ENCODE measurements around the gene AEBP1. TPM values are rescaled to one million over a fixed set of nuclear protein-coding genes. Genes with fewer than 3 reads are reported as not detected.
"Not testable (repeated sequence)": the region's sequence is repeated elsewhere in the genome, so short reads cannot be mapped to it uniquely, and the experiment has no call there.

Gene AEBP1
- total RNA-seq, 1 donor from 2014 or later, result 236 TPM

DNA sequence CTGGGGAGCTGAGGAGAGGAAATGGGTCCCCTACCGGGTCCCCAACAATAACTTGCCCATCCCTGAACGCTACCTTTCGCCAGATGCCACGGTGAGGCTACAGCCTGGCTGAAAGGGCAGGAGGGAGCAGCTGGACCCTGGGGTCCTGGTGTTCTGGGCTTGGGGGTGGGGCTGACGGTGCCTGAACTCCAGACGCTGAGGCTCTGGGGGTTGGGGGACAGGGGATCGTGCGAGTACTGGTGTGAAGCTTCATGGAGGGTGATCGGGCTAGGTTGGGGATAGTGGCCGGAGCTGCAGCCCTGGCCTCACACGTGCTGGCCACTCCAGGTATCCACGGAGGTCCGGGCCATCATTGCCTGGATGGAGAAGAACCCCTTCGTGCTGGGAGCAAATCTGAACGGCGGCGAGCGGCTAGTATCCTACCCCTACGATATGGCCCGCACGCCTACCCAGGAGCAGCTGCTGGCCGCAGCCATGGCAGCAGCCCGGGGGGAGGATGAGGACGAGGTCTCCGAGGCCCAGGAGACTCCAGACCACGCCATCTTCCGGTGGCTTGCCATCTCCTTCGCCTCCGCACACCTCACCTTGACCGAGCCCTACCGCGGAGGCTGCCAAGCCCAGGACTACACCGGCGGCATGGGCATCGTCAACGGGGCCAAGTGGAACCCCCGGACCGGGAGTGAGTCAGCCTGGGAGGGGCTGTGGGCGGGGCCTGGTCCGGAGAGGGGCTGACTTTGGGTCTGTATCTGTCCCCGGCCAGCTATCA is 8.3 kb downstream of the AEBP1 start:
- intact Hi-C loops (cut with DNase I), result no loop called here
- DNase-seq (ENCODE audit: low spot score) (no peak), ATAC-seq (no peak)

DNA sequence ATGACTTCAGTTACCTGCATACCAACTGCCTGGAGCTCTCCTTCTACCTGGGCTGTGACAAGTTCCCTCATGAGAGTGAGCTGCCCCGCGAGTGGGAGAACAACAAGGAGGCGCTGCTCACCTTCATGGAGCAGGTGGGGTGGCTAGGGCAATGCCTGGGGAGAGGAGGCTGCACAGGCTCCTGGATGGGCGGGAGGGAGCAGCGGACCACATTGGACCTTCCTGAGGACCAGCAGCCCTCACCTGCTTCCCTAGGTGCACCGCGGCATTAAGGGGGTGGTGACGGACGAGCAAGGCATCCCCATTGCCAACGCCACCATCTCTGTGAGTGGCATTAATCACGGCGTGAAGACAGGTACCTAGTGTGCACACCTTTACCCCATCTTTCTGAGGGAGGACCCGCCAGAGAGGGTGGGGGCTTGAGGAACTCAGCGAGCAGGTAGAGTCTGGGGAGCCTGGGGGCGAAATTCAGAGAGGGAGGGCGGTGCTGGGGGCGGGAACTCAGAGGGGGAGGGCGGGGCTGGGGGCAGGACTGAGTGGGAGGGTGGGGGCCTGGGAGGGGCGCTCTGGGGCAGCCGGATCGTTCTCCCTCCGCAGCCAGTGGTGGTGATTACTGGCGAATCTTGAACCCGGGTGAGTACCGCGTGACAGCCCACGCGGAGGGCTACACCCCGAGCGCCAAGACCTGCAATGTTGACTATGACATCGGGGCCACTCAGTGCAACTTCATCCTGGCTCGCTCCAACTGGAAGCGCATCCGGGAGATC is 9.0 kb downstream of the AEBP1 start:
- intact Hi-C loops (cut with DNase I), result no loop called here
- ATAC-seq (peak; percentile 2), DNase-seq (ENCODE audit: low spot score) (no peak)

DNA sequence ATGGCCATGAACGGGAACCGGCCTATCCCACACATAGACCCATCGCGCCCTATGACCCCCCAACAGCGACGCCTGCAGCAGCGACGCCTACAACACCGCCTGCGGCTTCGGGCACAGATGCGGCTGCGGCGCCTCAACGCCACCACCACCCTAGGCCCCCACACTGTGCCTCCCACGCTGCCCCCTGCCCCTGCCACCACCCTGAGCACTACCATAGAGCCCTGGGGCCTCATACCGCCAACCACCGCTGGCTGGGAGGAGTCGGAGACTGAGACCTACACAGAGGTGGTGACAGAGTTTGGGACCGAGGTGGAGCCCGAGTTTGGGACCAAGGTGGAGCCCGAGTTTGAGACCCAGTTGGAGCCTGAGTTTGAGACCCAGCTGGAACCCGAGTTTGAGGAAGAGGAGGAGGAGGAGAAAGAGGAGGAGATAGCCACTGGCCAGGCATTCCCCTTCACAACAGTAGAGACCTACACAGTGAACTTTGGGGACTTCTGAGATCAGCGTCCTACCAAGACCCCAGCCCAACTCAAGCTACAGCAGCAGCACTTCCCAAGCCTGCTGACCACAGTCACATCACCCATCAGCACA is 9.7 kb downstream of the AEBP1 start:
- ATAC-seq, result no peak
- no peak for DNase-seq (ENCODE audit: low spot score)
- intact Hi-C loops (cut with DNase I), result no loop called here

DNA sequence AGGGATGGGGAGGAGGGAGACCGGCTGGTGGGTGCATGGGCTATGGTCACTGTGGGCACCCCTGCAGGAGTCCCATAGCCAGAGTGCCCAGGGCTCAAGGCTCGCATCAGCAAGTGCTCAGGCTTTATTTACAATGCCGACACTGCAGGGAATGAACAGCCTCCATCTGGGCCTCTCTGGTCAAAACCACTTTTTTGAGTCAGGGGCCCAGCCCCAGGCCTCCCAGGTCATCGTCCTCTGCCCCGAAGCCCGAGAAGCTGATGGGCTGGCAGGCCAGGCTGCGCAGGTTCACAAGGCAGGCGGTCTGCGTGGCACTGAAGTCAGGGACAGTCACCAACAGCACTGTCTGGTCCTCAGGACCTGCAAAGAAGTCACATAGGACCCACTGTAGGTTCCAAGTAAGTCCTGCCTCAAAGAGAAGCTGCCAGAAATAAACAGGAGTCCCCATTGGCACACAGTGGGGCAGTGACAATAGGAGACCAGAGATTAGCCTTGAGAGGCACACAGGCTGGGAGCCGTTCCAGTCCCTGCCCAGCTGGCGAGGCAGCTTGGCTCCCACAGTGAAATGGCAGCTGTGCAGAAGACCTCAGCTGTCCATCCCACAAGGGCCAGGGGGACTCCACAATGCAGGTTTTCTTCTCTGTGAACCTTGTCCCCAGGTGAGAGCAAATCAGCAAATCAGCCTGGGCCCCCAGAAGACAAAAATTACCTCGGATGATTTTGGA is 10.6 kb downstream of the AEBP1 start:
- intact Hi-C loops (cut with DNase I), result no loop called here
- ATAC-seq, result no peak
- no peak for DNase-seq (ENCODE audit: low spot score)

DNA sequence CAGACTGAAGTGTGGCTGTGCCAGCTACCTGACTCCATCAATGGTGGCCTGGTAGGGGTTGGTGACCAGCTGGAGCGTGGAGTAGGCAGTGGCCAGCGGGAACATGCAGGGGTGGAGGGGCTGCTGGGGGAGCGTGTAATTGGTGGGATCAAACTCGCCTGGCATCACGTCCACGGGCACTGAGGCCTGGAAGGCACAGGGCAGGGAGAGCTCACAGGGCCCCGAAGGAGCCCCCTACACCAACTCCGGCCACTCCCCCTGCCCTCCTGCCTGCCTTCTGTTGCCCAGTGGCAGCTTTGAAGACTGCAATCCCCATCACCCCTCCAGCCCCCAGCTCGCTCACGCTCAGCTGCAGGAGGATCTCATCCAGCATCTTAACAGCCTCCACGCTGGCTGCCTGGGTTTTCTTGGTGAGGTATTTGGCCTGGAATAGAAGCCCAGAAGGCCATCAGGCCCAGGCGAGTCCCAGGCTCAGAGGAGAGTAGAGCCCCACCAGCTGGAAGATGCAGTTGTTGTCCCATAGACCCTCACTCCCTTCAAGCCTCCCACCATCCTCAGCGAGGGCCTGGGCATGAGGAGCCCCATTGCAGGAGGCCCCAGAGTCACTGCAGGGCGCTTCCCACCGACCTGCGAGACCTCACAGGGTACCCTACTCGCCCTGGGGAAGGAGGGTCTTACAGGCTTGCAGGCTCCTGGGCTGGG is 12.1 kb downstream of the AEBP1 start:
- no peak for ATAC-seq
- intact Hi-C loops (cut with DNase I), result no loop called here
- no peak for DNase-seq (ENCODE audit: low spot score)

DNA sequence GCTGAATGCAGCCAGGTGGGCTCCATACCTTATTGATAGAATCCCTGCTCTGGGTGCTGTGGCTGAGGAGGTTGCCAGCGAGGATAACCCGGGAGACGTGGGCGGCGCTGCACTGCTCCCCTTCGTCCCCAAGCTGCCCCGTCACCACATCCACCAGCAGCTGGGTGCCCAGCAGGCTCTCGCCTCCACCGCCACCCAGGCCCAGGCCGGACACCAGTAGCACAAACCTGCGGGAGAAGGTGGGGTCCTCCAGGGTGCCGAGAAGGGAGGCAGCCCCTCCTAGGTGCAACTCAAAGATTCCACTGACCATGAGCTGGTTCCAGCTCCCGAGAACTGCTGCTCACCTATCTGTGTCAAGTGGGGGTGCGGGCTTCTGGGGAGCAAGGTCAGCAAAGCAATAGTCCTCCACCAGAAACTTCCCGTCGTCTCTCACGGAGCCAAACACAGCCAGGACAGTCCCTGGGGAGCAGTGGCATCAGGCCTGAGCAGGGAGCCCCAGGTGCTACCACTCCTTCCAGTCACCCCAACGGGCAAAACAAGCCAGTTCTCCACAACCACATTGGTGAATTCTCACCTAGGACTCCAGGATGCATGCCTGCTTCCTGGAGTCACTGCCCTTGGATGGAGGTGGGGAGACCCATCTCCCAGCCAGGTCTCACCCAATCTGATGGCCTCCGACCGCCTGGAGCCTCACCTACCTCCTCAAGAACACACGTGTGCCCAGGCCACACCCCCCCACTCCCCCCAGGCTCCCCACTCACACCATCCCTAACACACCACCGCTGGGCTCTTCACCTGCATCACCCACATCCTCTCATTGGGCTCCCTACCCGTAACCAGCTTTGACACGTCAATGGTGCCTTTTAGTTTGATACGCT is 12.9 kb downstream of the AEBP1 start:
- DNase-seq (ENCODE audit: low spot score), result no peak
- no peak for ATAC-seq

DNA sequence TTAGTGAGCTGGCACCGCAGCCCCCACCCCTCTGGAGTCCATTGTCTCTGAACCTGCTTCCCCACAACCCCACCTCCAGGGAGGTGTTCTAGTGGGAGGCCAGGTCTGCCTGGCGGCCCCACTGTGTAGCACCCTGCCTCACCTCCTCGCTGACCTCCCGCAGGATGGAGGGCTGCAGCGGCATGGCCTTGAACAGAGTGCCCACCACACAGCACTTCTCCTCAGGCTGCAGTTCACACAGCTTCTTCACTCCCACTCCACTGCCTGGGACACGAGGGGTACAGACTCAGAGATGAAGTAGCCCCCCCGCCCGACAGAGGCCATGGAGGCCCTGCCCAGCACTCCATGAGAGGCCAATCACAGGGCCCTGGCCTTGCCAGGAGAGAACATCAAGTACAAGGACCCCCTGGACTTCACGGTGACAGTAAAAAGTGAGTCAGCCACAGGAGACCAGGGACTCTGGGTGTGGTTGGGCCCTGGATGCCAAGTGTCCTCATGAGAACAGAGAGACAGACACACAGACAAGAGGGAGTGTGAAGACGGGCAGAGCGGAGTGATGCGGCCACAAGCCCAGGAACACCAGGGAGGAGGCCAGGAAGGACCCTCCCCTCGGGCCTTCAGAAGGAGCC is 13.8 kb downstream of the AEBP1 start:
- ATAC-seq, result no peak
- intact Hi-C loops (cut with DNase I), result no loop called here
- DNase-seq (ENCODE audit: low spot score), result no peak

More for the DNA sequence above, 12.9 kb downstream of the AEBP1 start:
- intact Hi-C loops (cut with DNase I), result no loop called here

DNA sequence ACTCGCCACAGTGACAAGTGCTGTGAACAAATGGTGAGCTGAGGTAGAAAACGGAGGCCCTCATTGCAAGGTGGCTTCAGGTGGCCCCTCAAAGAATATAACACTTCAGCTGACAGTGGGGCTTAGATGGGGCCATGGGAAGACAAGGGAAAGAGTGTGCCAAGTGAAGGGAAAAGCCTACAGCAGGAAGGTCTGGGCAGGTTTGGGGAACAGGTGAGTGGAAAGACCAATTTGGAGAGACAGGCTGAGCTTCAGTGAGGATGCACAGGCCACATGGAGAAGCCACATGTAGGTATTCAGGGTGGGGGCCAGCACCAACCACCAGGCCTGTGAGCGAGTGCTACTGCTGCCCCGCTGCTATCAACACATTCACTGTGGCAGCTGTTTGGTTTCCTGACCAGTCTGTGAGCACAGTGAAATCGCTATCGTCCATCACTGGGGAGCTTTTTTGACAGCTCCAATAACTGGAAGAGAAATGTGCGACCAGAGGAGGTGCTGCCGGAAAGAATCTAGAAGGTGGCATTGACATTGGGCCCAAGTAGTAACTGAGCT is 15.8 kb downstream of the AEBP1 start:
- DNase-seq (ENCODE audit: low spot score), result no peak
- intact Hi-C loops (cut with DNase I), result no loop called here
- no peak for ATAC-seq

DNA sequence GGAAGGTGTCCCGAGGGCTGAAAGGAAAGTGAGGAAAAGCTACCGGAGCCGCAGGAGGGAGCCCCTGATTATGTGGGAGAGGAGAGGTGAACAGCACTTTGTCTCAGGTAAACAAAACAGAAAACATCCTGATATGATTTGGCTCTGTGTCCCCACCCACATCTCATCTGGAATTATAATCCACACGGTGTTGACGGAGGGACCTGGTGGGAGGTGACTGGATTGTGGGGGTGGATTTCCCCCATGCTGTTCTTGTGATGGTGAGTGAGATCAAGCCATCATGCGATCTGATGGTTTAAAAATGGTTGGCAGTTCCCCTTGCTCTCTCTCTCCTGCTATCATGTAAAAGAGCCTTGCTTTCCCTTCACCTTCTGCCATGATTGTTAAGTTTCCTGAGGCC is 16.2 kb downstream of the AEBP1 start:
- DNase-seq (ENCODE audit: low spot score) (no peak), ATAC-seq (no peak)
- intact Hi-C loops (cut with DNase I), result no loop called here

DNA sequence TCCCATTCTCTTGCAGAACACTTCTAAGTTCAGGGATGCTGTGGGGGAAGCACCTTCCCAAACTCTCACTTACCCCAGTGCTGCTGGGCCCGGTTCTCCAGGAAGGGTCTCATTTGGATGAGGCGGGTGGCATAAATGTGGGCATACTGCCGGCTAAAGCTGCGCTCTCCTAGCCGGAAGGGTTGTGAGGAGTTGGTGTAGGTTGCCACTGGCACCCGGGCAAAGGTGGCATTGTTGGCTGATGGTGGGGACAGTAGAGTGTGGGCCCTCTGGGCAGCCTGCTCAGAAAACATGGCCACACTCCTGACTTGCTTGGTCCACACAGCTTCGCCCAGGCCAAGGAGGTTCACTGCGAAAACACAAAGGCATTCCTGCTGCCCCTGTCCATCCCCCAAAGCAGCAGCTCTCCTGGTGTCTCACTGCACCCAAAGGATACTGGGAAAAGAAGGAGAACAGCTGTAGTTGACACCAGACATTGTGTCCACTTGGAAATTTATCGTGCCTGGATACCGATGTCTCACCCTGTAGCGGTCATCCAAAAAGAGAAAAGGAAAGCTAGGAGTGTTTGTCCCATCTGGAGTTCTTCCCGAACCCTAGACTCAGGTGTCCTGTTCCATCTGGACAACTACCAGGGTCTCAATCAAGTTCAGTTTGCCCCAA is 17.7 kb downstream of the AEBP1 start:
- DNase-seq (ENCODE audit: low spot score) (no peak), ATAC-seq (no peak)
- intact Hi-C loops (cut with DNase I), result no loop called here

DNA sequence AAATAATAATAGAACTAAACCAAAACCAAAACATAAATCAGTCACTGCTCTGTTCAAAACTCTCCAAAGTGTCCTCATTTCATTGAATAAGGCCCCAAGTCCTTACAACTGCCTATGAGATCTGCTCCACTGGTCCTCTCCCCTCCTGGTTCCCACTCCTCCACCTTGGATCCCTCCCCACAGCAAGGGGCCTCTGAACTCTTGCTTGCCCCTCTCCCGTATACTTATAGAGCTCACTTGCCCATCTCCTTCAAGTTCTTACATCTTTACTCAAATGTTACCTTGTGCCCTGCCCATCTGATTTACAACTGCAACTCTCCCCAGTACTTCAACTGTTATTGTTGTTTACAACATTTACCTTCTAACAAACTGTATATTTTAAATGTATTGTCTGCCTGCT is 18.4 kb downstream of the AEBP1 start:
- intact Hi-C loops (cut with DNase I), result no loop called here
- DNase-seq (ENCODE audit: low spot score), result no peak
- no peak for ATAC-seq

DNA sequence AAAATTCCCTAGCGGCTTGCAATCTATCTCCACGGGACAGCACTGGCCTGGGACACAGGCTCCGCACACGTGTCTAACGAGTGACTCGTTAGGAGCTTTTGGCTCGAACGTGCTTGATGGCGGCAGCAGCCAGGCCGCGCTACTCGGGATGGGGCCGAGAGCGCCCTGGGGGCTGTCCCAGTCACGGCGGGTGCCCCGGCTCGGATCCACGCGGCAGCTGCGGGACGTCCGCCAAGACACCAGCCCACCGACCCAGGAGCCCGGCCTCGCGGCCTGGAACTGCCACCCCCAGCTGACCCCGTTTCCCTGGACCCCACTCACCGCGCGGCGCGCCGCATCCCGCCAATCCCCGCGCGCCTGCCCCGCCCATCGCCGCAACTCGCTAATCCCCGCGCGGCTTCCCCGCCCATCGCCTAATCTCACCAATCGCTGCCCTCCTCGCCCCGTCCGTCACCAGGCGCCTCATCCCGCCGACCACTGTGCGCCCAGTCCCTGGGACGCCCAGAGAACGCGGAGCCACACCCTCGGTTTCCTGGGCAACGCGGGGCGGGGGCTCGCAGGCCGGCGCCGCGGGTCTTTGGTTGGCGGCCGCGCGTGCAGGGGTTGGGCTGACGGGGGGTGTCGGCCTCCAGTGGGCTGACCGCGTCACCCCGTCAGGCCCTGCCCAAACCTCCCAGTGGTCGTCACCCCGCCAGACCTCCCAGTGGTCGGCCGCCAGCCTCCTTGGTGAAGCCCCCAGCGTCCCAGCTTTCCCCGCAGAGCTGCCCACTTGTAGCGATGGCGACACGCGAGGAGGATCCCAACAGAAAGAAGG is 19.3 kb downstream of the AEBP1 start, which contains the start of gene POLD2:
Gene POLD2, minus strand, starts transcription at position 359 of the 814 bp plus-strand sequence. CDS start 1,495 bp downstream, outside the sequence.
- ATAC-seq, result peak; percentile 98
- DNase-seq (ENCODE audit: low spot score), result peak; percentile 99
- intact Hi-C loops (cut with DNase I), result no loop called here

DNA sequence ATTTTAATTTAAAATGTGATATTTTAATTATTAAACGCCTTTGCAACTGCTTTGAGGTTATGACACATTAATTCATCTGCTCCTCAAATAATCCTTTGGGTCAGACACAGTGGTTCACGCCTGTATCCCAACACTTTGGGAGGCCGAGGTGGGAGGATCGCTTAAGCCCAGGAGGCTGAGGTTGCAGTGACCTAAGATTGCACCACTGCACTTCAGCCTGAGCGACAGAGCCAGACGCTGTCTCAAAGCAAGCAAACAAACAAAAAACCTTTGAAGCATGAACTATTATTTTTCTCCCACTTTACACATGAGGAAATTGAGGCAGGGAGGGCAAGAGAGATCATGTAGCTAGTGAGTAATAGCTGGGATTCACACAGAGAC is 20.7 kb downstream of the AEBP1 start:
- DNase-seq (ENCODE audit: low spot score), result no peak
- no peak for ATAC-seq
- intact Hi-C loops (cut with DNase I), result no loop called here

DNA sequence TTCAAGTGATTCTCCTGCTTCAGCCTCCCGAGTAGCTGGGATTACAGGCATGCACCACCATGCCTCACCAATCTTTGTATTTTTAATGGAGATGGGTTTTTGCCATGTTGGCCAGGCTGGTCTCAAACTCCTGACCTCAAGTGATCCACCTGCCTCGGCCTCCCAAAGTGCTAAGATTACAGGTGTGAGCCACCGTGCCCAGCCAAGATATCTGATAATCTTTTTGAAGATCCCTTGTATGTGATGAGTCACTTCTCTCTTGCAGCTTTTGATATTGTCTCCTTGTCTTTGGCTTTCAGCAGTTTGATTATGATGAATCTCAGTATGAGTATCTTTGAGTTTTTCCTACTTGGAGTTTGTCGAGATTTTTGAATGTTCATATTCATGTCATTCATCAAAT is 22.4 kb downstream of the AEBP1 start:
- DNase-seq (ENCODE audit: low spot score); intact Hi-C loops (cut with DNase I); ATAC-seq: not testable (repeated sequence)

DNA sequence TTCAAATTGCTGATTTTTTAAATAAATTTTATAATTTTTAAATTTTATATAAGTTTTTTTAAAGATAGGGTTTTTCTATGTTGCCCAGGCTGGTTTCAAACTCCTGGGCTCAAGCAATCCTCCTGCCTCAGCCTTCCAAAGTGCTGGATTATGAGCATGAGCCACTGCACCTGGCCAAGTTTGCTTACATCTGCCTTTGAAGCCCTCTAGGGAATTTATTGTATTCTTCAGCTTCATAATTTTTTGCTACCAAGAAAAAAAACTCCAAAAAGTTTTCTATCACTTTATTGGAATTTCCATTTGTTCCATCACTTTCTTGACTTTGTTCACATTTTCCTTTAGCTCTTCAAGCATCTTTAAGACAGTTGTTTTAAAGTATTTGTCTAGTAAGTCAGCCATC is 23.0 kb downstream of the AEBP1 start:
- DNase-seq (ENCODE audit: low spot score) (no peak), ATAC-seq (no peak)
- intact Hi-C loops (cut with DNase I), result no loop called here
